ENCODE results near the gene NRXN3. TPM values are rescaled to one million over a fixed set of nuclear protein-coding genes. Genes with fewer than 3 reads are reported as not detected.

Gene NRXN3
- total and polyA plus RNA-seq, 2 of the 4 experiments (the other 2 are of a cell fraction), result 4.8 to 25.1 TPM

GRCh38 chr14:78951602-78952001 lies 781.4 kb downstream of the NRXN3 start:
- Histone ChIP-seq H2AFZ (replicated peaks; ENCODE audit: low read length, poor library complexity) (no peak overlapping the region), H2BK120ac (ENCODE audit: low read depth, low read length) (no peak overlapping the region), H4K20me1 (ENCODE audit: insufficient read depth, low read length) (no peaks in the 10 kb centered on the region), H3K36me3 (ENCODE audit: control insufficient read depth, insufficient read depth, low read length) (no peaks in the 10 kb centered on the region), H3K9me3 (ENCODE audit: control insufficient read depth, insufficient read depth, low read length) (no peaks in the 10 kb centered on the region), H2BK5ac (ENCODE audit: low read depth, low read length, poor library complexity, severe bottlenecking) (no peak overlapping the region), H2BK20ac (ENCODE audit: low read depth, low read length) (no peak overlapping the region), H3K14ac (replicated peaks; ENCODE audit: low read depth, low read length) (no peak overlapping the region), H2AK9ac (replicated peaks; ENCODE audit: low read depth, low read length, poor library complexity) (no peak overlapping the region), H3K56ac (ENCODE audit: extremely low read depth, insufficient read depth, low read length) (no peak overlapping the region), H2BK15ac (ENCODE audit: low read depth, low read length) (no peak overlapping the region), H3K4ac (ENCODE audit: low read depth, low read length) (no peak overlapping the region), H4K5ac (ENCODE audit: low read depth, low read length) (no peak overlapping the region), H3K9ac (ENCODE audit: low read depth, low read length) (no peak overlapping the region), H2AK5ac (ENCODE audit: low read depth, low read length) (no peak overlapping the region), H3K4me1 (ENCODE audit: control insufficient read depth, insufficient read depth, low read length) (no peaks in the 10 kb centered on the region), H3K9me1 (ENCODE audit: insufficient read depth, low read length) (no peaks in the 10 kb centered on the region), H3K4me2 (ENCODE audit: low read depth, low read length) (no peak overlapping the region), H3K79me1 (ENCODE audit: low read depth in 1 of 2, low read length in 2 of 2) (no peaks in the 10 kb centered on the region), H3K27me3 (ENCODE audit: control insufficient read depth, insufficient read depth, low read length) (no peaks in the 10 kb centered on the region), H3K4me3 (ENCODE audit: insufficient read depth, low read depth, low read length) (no peak overlapping the region), H4K8ac (ENCODE audit: low read depth in 2 of 2, low read length in 2 of 2) (no peak overlapping the region), H4K91ac (ENCODE audit: insufficient read depth, low read depth, low read length) (no peak overlapping the region), H3K27ac (ENCODE audit: insufficient read depth, low read length) (no peak overlapping the region), H3K23ac (ENCODE audit: low read depth, low read length) (no peak overlapping the region), H3K18ac (ENCODE audit: low read depth, low read length) (no peak overlapping the region)
- BruUV-seq (replicated peaks), result no TSS peak
- POLR2A ChIA-PET (ENCODE audit: unreplicated experiment), result no interaction called here
- CTCF ChIA-PET, result interaction anchor here (0.7 kb wide), 1 partner anchor 326 kb away, joined by 4 read pairs; no protein-coding TSS in a partner anchor
- in situ Hi-C loops (cut with MboI; ENCODE audit: low sequenced_read_pairs) (loop anchor here (25.0 kb wide), 2 partner anchors 1086 to 1911 kb away; no protein-coding TSS in a partner anchor), dilution Hi-C loops (cut with HindIII; ENCODE audit: low sequenced_read_pairs, unreplicated experiment) (no loop called here), intact Hi-C loops (cut with micrococcal nuclease) (no loop called here)
- no peak for DNase-seq
- WGBS, 2 experiments (ENCODE audit: extremely low coverage in 2 of 2, insufficient read length in 1 of 2), result 60% methylated on average over 1 of the region's 3 CpGs; no CpG with 5 or more reads in 1 of the 2 experiments
- ATAC-seq (ENCODE audit: low read depth), result no peak
- TF ChIP-seq BHLHE40 (IDR thresholded peaks at IDR 0.05; ENCODE audit: low read depth, low read length), result no peak
- no peak for TF ChIP-seq RCOR1 (IDR thresholded peaks at IDR 0.05; ENCODE audit: insufficient replicate concordance, low read length)
- no peak for TF ChIP-seq MXI1 (IDR thresholded peaks at IDR 0.05; ENCODE audit: borderline replicate concordance, low read depth, low read length)
- no peak for TF ChIP-seq RFX5 (IDR thresholded peaks at IDR 0.05; ENCODE audit: low read depth, low read length)
- no peak for TF ChIP-seq SMC3 (IDR thresholded peaks at IDR 0.05; ENCODE audit: low read depth, low read length)
- TF ChIP-seq FOS (IDR thresholded peaks at IDR 0.05; ENCODE audit: low read depth, low read length), result no peak
- no peak for TF ChIP-seq CHD1 (IDR thresholded peaks at IDR 0.05; ENCODE audit: low read depth, low read length)
- no peak for TF ChIP-seq USF2 (IDR thresholded peaks at IDR 0.05; ENCODE audit: low read depth, low read length)
- TF ChIP-seq RAD21 (IDR thresholded peaks at IDR 0.05; ENCODE audit: low read length), result no peak
- no peak for TF ChIP-seq ELK1 (IDR thresholded peaks at IDR 0.05; ENCODE audit: borderline replicate concordance, low read depth, low read length)
- no peak for TF ChIP-seq POLR2A (IDR thresholded peaks at IDR 0.05; ENCODE audit: low read depth, low read length)
- TF ChIP-seq CEBPB (IDR thresholded peaks at IDR 0.05; ENCODE audit: low read depth, low read length), result no peak
- no peak for TF ChIP-seq NFE2L2 (IDR thresholded peaks at IDR 0.05; ENCODE audit: low read depth, low read length)
- TF ChIP-seq, protein P1, sequence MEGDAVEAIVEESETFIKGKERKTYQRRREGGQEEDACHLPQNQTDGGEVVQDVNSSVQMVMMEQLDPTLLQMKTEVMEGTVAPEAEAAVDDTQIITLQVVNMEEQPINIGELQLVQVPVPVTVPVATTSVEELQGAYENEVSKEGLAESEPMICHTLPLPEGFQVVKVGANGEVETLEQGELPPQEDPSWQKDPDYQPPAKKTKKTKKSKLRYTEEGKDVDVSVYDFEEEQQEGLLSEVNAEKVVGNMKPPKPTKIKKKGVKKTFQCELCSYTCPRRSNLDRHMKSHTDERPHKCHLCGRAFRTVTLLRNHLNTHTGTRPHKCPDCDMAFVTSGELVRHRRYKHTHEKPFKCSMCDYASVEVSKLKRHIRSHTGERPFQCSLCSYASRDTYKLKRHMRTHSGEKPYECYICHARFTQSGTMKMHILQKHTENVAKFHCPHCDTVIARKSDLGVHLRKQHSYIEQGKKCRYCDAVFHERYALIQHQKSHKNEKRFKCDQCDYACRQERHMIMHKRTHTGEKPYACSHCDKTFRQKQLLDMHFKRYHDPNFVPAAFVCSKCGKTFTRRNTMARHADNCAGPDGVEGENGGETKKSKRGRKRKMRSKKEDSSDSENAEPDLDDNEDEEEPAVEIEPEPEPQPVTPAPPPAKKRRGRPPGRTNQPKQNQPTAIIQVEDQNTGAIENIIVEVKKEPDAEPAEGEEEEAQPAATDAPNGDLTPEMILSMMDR (conservative IDR thresholded peaks at IDR 0.05; ENCODE audit: low read depth, low read length), result no peak
- TF ChIP-seq MAZ (IDR thresholded peaks at IDR 0.05; ENCODE audit: borderline replicate concordance, low read depth, low read length), result no peak
- TF ChIP-seq MAFK (IDR thresholded peaks at IDR 0.05; ENCODE audit: low read depth, low read length), result no peak

All from IMR-90 (cell line).